GM19328 (cell line): ENCODE results near the gene KIF21A.
"Not testable (repeated sequence)": the region's sequence is repeated elsewhere in the genome, so short reads cannot be mapped to it uniquely, and the experiment has no call there.

ENCODE experiments used
- ATAC-seq: cut with Tn5 transposase; IDR thresholded peaks from one replicate; pipeline ENCODE4 v1.9.1; 2021; ENCODE audit warnings: mild to moderate bottlenecking, moderate library complexity; ENCODE audit not compliant: unreplicated experiment

The KIF21A gene

GRCh38 chr12:39351153-39351552 lies 91.8 kb downstream of the KIF21A start:
- ATAC-seq = no peak

- no peak for ATAC-seq
Observed at GRCh38 chr12:39348941-39349626, 93.8 kb downstream of the KIF21A start.

DNA sequence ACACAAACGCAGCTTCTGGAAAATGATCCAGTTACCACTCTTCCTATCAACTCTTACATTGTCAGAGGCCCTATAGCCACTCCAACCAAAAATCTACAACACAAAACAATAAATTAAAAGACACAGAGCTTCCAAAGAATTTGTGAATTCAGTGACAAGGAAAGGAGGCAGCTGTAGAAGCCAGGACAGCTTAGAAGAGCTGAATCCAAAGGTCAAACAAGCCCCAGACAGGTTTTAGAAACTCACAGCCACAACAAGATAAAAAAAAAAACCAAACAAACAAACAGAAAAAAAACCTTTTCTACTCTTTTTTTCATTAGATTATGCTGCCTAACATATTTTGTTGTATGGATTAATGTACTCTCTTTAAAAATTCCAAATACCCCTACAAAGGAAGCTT lies 94.4 kb downstream of the KIF21A start:
- ATAC-seq = no peak

DNA sequence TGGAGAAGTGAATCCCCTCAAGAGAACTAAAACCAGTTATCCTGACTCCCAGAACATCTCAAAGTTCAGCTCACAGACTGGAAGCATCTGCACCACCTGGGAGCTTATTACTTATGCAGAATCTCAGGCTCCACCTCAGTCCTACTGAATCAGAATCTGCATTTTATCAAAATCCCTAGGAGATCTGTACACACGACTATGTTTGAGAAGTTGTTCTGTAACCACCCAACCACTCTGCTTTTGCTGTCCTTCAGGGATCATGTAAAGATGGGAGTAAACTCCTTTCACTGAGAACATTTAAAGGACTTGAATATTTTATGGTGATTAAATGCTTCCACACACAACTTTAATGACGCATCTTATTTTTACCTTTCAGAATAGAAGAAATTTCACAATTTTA lies 98.0 kb downstream of the KIF21A start:
- ATAC-seq = no peak

DNA sequence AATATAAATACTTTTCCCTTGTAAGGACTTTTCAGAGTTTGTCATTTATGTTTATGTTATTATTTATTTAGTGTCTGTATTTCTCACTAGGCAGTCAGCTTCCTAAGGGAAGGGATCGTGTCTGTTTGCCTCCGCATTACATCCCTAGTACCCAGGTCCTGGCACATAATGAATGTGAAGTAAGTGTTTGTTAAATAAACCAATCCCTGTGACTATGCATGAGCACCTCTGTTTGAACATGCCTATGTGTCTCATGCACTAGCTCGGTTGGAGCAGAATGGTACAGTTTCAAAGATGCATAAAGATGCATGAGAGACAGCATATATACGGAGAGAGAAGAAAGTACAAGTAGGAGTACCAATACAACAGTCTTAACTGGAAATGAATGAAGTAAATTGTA lies 99.3 kb downstream of the KIF21A start:
- no peak for ATAC-seq

GRCh38 chr12:39341761-39342160 lies 101.2 kb downstream of the KIF21A start:
- no peak for ATAC-seq

GRCh38 chr12:39341179-39341578 lies 101.7 kb downstream of the KIF21A start:
- ATAC-seq = no peak

- no peak for ATAC-seq
Observed at GRCh38 chr12:39332661-39333175, 110.2 kb downstream of the KIF21A start.

DNA sequence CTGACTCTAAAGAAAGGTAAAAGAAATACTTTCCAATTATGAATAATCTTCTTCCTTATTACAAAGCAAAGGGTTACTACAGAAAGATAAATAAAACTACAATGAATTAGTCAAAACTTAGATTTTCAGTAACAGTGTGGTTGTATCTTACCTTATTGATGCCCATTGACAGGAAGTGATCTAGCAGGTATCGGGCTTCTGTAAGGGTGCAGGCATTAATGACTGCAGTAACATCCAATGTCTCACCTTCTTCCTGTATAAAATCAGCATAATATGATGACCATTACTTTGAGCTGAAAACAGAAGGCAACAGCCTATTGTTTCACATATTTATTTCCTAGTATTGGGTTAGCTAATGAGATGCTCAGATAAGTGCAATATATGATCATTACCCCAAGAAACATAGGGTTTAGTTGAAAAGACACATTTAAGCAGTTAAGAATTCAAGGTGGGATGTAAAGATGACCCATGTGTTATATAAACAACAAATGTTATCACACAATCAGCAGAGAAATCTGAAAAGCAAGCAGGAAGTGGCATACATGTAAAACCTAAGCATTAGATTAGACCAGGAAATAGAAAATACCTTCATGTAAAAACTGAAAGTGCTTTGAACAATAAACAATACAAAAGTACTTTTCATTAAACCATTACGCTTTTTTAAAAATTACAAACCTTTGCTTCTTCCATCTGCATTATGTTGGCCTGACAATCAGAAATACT lies 111.2 kb downstream of the KIF21A start:
- no peak for ATAC-seq

DNA sequence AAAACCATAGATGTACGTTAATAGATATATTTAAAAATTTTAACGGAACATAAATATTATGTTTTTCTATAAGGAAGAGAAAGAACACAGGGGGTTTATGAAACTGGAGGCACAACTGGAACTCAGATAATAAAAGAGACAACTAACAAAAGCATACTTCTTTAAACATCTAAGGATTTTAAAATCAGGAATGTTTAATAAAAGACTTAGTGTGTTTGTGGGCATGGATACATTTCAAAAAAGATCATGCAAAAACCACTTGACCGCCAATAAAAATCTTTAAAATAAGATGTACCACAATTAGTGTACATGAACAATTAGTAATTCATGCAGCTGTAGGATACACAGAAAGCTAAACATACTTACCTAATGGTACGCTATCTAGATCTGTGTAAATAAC lies 113.0 kb downstream of the KIF21A start:
- no peak for ATAC-seq

DNA sequence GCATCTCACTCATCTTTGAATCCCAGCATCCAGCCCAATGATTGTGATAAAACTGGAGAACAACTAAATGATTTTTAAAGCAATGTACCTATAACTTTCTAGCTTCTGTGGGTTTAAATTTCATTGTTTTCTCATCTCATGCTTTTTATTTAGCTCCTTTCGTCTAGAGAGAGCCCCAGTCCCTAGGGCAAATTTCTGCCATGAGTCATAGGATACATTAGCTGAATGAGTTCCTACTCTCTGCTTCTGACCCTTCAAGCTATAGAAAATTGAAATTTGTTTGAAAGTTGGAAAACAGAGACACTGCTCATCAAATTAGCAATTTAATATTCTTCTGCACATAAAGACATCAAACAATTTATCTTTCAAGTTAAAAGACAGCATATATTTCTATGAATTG lies 113.9 kb downstream of the KIF21A start:
- no peak for ATAC-seq

GRCh38 chr12:39327965-39328364 lies 115.0 kb downstream of the KIF21A start:
- no peak for ATAC-seq

DNA sequence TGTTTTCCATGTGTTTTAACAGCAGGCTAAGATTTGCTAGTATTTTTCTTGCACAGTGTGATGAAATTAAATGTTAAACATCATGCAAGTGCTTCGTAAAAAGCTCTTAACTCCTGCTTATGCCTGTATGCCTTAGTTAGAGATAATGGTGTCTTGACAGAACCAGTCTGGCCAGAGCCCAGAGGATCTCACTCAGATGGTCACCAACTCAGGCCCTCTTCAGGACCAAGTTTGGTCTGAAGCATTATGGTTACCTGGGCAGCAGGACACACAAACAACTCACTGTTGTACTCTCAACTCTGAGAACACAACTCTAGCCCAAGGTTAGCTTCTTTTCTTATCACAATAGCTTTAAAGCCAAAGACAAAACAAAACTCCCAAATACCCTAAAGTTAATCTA lies 115.4 kb downstream of the KIF21A start:
- ATAC-seq = no peak

- no peak for ATAC-seq
Observed at GRCh38 chr12:39319180-39319579, 123.7 kb downstream of the KIF21A start.

DNA sequence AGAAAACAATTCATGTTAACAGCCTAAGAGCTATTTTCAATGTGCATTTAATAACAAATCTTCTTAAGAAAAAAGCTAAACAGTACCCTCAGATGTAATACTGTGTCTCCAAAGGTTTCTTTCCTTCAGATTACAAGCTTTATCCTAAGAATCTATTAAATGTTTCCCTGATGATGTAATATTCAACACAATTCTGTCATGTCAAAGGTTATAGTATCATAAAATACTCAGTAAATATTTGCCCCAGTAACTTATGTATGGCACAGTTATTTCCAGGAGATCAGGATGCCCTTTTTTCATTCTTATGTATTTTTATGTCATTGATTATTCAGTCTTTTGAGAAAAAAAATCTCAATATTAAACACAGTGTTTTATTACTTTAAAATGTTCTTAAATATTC lies 128.4 kb downstream of the KIF21A start:
- no peak for ATAC-seq

GRCh38 chr12:39309516-39309915 lies 133.4 kb downstream of the KIF21A start:
- no peak for ATAC-seq

DNA sequence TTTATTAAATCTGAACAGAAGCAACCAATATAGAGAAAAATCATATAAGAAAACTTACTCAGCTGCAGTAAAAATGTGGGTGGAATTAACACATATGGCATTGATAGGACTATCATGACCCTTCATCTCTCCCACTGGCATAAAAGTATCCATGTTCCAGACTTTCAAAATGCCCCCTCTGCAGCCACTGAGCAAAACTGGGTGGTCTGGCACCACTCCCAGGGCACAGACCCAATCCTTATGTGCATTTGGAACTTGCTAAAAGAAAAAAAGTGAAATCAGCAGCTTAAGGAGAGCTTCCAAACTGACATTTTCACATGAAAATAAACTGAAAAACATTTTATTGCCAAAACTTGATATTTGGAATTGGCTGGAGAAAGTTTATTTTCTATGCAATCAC lies 141.5 kb downstream of the KIF21A start:
- ATAC-seq = no peak

DNA sequence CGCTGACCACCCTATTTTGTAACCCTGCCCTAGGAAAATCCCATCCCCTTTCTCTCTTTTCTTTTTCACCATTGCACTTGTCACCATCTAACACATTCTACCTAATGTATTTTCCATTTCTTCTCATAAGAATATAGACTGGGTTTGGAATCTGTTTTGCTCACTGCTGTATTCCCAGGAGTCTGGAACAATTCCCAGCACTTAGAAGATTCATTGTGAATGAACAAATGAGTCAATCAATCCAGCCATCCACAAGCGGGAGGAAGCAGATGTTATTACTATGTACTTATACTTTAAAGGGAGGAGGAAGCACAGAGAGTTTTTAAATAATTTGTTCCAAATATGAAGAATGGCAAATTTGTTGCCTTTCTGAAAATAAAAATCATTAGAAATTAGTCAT lies 142.1 kb downstream of the KIF21A start:
- ATAC-seq = no peak

- no peak for ATAC-seq
Observed at GRCh38 chr12:39297891-39298290, 145.0 kb downstream of the KIF21A start.

DNA sequence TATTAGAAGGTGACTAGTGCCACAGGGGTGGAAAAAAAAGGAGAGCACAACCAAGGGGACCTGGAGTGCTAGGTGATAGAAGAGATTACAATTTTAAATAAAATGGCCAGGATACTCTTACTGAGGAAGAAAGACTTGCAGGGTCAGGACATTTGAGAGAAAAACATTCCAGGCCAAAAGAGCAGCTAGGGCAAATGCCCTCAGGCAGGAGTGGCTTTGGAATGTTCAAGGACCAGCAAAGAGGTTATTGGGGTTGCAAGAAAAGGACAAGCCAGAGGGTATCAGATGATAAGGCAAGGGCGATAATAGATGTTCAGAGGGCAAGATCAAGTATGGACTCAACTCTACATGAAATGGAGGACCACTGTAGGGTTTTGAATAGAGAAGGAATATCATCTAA lies 146.4 kb downstream of the KIF21A start:
- no peak for ATAC-seq

DNA sequence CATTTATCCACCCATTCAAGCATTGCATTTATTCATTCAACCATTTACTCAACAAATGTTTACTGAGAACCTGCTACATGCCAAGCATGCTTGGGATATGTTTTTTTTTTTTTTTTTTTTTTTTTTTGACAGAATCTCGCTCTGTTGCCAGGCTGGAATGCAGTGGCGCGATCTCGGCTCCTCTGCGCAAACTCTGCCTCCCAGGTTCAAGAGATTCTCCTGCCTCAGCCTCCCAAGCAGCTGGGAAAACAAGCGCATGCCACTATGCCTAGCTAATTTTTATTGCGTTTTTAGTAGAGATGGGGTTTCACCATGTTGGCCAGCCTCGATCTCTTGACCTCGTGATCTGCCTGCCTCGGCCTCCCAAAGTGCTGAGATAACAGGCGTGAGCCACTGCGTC lies 147.3 kb downstream of the KIF21A start:
- not testable (repeated sequence) for ATAC-seq

DNA sequence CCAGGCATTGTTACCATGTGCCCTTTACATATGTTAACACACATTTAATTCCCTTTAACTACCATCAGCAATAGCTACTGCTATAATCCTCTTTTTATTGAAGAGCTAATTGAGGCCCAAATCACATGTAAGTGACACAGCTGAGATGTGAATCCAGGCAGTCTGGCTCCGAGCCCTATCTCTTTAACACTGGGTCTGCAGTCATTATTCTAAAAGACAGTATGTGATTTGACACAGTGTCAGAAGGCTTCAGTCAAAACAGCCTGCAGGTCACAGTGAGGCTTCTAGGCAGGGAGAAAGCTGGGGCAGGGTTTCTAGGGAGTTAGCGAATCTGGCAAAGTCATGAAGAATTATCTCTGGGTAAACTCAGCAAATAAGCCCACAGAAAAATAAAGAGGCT lies 148.2 kb downstream of the KIF21A start:
- ATAC-seq = no peak
